Measurements from ENCODE around the gene MCEE.
"Not testable (repeated sequence)": the region's sequence is repeated elsewhere in the genome, so short reads cannot be mapped to it uniquely, and the experiment has no call there.

MCEE gene

GRCh38 chr2:71125506-71126294 is 4.3 kb downstream of the MCEE start:
- DNase-seq, result no peak

- no peak for DNase-seq
Measured at GRCh38 chr2:71122387-71123298, 7.4 kb downstream of the MCEE start.

GRCh38 chr2:71121479-71121878 is 8.6 kb downstream of the MCEE start:
- no peak for DNase-seq

GRCh38 chr2:71120195-71120594 is 9.8 kb downstream of the MCEE start:
- no peak for DNase-seq

GRCh38 chr2:71117063-71117462 is 13.0 kb downstream of the MCEE start:
- DNase-seq, result no peak

GRCh38 chr2:71113843-71114242 is 16.2 kb downstream of the MCEE start:
- DNase-seq, result no peak

GRCh38 chr2:71108091-71108490 is 21.9 kb downstream of the MCEE start:
- no peak for DNase-seq

- not testable (repeated sequence) for DNase-seq
Measured at GRCh38 chr2:71106463-71106862, 23.6 kb downstream of the MCEE start.

GRCh38 chr2:71103809-71104208 is 26.2 kb downstream of the MCEE start:
- no peak for DNase-seq

- DNase-seq, result no peak
Measured at GRCh38 chr2:71102981-71103681, 26.9 kb downstream of the MCEE start.

GRCh38 chr2:71101656-71102055 is 28.4 kb downstream of the MCEE start:
- DNase-seq, result peak; percentile 56 to 86

GRCh38 chr2:71100195-71100964 is 29.6 kb downstream of the MCEE start:
- DNase-seq, result peak; percentile 38 to 74

GRCh38 chr2:71092491-71093260 is 37.4 kb downstream of the MCEE start:
- DNase-seq, result not testable (repeated sequence)

- not testable (repeated sequence) for DNase-seq
Measured at GRCh38 chr2:71091808-71092207, 38.2 kb downstream of the MCEE start.

GRCh38 chr2:71089475-71089874 is 40.6 kb downstream of the MCEE start:
- not testable (repeated sequence) for DNase-seq

- DNase-seq, result not testable (repeated sequence)
Measured at GRCh38 chr2:71085325-71086003, 44.6 kb downstream of the MCEE start.

GRCh38 chr2:71083752-71084312 is 46.2 kb downstream of the MCEE start:
- DNase-seq, result not testable (repeated sequence)

- not testable (repeated sequence) for DNase-seq
Measured at GRCh38 chr2:71083297-71083696, 46.7 kb downstream of the MCEE start.

GRCh38 chr2:71082402-71083252 is 47.4 kb downstream of the MCEE start:
- DNase-seq, result no peak

- DNase-seq, result no peak
Measured at GRCh38 chr2:71078624-71079023, 51.4 kb downstream of the MCEE start.

Measured in inflammatory macrophage treated with lipopolysaccharide for 1 hour (primary cell).